NB4 (cell line): Measurements from ENCODE around the gene VIT.

ENCODE experiments used
- DNase-seq: peaks from one replicate; pipeline ENCODE4 v3.0.0; 2010; ENCODE audit warnings: low read depth
- H3K4me3 ChIP-seq: one replicate; pipeline ENCODE4 v1.5.1; 2011; ENCODE audit warnings: mild to moderate bottlenecking, low read depth, low read length, moderate library complexity
- CTCF ChIP-seq: IDR thresholded peaks from one replicate; pipeline ENCODE4 v1.5.1; 2012; ENCODE audit warnings: low read depth, low read length
- MAX ChIP-seq: IDR thresholded peaks from 2 replicates; pipeline ENCODE4 v1.6.1; 2011; ENCODE audit warnings: low read depth, low read length
- MYC ChIP-seq: IDR thresholded peaks from 2 replicates; pipeline ENCODE4 v1.6.1; 2011; ENCODE audit warnings: low read depth, low read length
- POLR2A ChIP-seq: IDR thresholded peaks from 2 replicates; pipeline ENCODE4 v1.6.1; 2011; ENCODE audit warnings: mild to moderate bottlenecking; ENCODE audit not compliant: insufficient read length; ENCODE audit errors: extremely low read depth

Gene VIT

GRCh38 chr2:36741188-36741837 lies 44.8 kb downstream of the VIT start:
- no peak for DNase-seq
- no peak overlapping the region for H3K4me3 ChIP-seq
- TF ChIP-seq CTCF = no peak

GRCh38 chr2:36743954-36744353 lies 47.4 kb downstream of the VIT start:
- no peak for TF ChIP-seq CTCF
- TF ChIP-seq POLR2A = no peak
- no peak for TF ChIP-seq MAX
- TF ChIP-seq MYC = no peak
- no peak for DNase-seq
- H3K4me3 ChIP-seq = no peak overlapping the region

- TF ChIP-seq MYC (no peak), POLR2A (no peak), MAX (no peak), CTCF (no peak)
- no peak for DNase-seq
- no peak overlapping the region for H3K4me3 ChIP-seq
These were observed 51.7 kb downstream of the VIT start for GRCh38 chr2:36748166-36748565.

GRCh38 chr2:36750101-36750500 lies 53.6 kb downstream of the VIT start:
- no peak for DNase-seq
- no peak overlapping the region for H3K4me3 ChIP-seq
- TF ChIP-seq MAX = no peak
- TF ChIP-seq MYC = no peak
- no peak for TF ChIP-seq POLR2A
- TF ChIP-seq CTCF = no peak

- H3K4me3 ChIP-seq = no peak overlapping the region
- DNase-seq = no peak
These were observed 57.3 kb downstream of the VIT start for GRCh38 chr2:36753706-36754221.

More at GRCh38 chr2:36753706-36754221, 57.3 kb downstream of the VIT start:
- TF ChIP-seq MAX (no peak), CTCF (no peak), MYC (no peak)
